Measurements from ENCODE around the gene DUSP3. TPM values are rescaled to one million over a fixed set of nuclear protein-coding genes. Genes with fewer than 3 reads are reported as not detected.
A peak's percentile ranks its signal among the peaks of the same experiment; 100 is the strongest.

The DUSP3 gene
- total and polyA plus RNA-seq, 2 of the 13 experiments (the other 11 are each of a cell fraction or from before 2014, with no cell fraction given): 60.0 to 71.5 TPM

DNA sequence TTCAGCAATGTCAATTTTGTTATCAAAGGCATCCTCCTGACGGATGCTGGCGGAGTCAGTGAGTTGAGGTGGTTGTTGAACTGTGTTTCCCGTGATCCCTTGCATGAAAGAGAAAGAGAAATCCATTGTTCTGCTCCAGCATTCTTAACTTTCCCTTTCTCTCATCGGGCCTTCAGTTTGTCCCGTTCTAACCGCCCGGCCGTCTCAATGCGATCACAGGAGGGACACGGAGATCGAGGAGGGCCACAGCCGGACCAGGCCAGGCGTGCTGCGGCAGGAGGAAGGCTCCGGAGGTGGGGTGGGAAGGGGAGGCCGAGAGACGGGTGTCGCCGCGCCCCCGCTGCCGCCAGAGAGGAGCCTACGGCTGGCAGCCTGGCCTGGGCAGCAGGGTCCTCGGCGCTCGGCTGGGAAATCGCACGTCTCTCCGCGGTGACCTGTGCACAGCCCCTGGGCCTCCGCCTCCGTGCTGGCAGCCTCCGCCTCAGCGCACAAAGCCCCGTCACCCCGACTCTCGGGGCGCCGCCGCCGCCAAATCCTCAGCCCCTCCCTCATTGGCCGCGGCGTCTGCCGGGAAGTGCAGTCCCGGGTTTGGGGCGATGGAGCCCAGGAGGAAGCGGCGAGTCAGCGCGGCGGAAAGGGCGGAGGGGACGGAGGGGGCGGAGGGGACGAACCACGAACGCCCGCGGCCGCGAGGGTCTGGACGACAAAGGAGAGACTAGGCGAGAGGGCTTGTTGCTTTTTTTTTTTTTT, 58.3 kb downstream of the DUSP3 start (continued):
- TF ChIP-seq, protein P1, sequence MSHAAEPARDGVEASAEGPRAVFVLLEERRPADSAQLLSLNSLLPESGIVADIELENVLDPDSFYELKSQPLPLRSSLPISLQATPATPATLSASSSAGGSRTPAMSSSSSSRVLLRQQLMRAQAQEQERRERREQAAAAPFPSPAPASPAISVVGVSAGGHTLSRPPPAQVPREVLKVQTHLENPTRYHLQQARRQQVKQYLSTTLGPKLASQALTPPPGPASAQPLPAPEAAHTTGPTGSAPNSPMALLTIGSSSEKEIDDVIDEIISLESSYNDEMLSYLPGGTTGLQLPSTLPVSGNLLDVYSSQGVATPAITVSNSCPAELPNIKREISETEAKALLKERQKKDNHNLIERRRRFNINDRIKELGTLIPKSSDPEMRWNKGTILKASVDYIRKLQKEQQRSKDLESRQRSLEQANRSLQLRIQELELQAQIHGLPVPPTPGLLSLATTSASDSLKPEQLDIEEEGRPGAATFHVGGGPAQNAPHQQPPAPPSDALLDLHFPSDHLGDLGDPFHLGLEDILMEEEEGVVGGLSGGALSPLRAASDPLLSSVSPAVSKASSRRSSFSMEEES (CRISPR knock-in tag; IDR thresholded peaks at IDR 0.05): no peak
- TF ChIP-seq ZNF891 (CRISPR knock-in tag; IDR thresholded peaks at IDR 0.05): no peak
- TF ChIP-seq TBL1XR1 (IDR thresholded peaks at IDR 0.05; ENCODE audit: borderline replicate concordance, low read length, partially characterized antibody): no peak
- no peak for TF ChIP-seq SMAD3 (CRISPR knock-in tag; IDR thresholded peaks at IDR 0.05)
- TF ChIP-seq RFXAP (CRISPR knock-in tag; IDR thresholded peaks at IDR 0.05; ENCODE audit: borderline replicate concordance): 0 out of 2 replicates have a peak, but pooled peaks have one; percentile 21
- TF ChIP-seq RXRB (CRISPR knock-in tag; IDR thresholded peaks at IDR 0.05; ENCODE audit: borderline replicate concordance): no peak; the same call in 1 of the 2 replicates
- TF ChIP-seq HIVEP1 (CRISPR knock-in tag; IDR thresholded peaks at IDR 0.05): peak; percentile 74
- TF ChIP-seq RAD21 (CRISPR knock-in tag; IDR thresholded peaks at IDR 0.05): peak; percentile 29; the same call in 1 of the 2 replicates
- no peak for TF ChIP-seq ZNF33A (CRISPR knock-in tag; IDR thresholded peaks at IDR 0.05; ENCODE audit: borderline replicate concordance)
- no peak for TF ChIP-seq ZNF160 (CRISPR knock-in tag; IDR thresholded peaks at IDR 0.05)
- peak; percentile 53; the same call in 1 of the 2 replicates for TF ChIP-seq TMF1 (CRISPR knock-in tag; IDR thresholded peaks at IDR 0.05; ENCODE audit: low read depth)
- TF ChIP-seq ZNF720 (CRISPR knock-in tag; IDR thresholded peaks at IDR 0.05): no peak
- no peak for TF ChIP-seq CEBPG (CRISPR knock-in tag; IDR thresholded peaks at IDR 0.05)
- TF ChIP-seq RBM22 (optimal IDR thresholded peaks at IDR 0.05; ENCODE audit: low read length): no peak
- TF ChIP-seq, protein P2, sequence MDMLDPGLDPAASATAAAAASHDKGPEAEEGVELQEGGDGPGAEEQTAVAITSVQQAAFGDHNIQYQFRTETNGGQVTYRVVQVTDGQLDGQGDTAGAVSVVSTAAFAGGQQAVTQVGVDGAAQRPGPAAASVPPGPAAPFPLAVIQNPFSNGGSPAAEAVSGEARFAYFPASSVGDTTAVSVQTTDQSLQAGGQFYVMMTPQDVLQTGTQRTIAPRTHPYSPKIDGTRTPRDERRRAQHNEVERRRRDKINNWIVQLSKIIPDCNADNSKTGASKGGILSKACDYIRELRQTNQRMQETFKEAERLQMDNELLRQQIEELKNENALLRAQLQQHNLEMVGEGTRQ (IDR thresholded peaks at IDR 0.05; ENCODE audit: low read depth, low read length): no peak
- TF ChIP-seq, protein P2 (CRISPR knock-in tag; IDR thresholded peaks at IDR 0.05; ENCODE audit: borderline replicate concordance): no peak
- 0 out of 2 replicates have a peak, but pooled peaks have one; percentile 47 for TF ChIP-seq ZNF557 (CRISPR knock-in tag; IDR thresholded peaks at IDR 0.05)
- peak; percentile 34; the same call in 1 of the 2 replicates for TF ChIP-seq HOXA9 (CRISPR knock-in tag; IDR thresholded peaks at IDR 0.05; ENCODE audit: borderline replicate concordance)
- TF ChIP-seq, protein P3, sequence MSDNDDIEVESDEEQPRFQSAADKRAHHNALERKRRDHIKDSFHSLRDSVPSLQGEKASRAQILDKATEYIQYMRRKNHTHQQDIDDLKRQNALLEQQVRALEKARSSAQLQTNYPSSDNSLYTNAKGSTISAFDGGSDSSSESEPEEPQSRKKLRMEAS (IDR thresholded peaks at IDR 0.05): peak; percentile 78
- TF ChIP-seq ZNF841 (CRISPR knock-in tag; IDR thresholded peaks at IDR 0.05; ENCODE audit: borderline replicate concordance): no peak
- peak; percentile 54; the same call in 1 of the 2 replicates for TF ChIP-seq KAT7 (CRISPR knock-in tag; IDR thresholded peaks at IDR 0.05; ENCODE audit: borderline replicate concordance)
- TF ChIP-seq HOXA5 (CRISPR knock-in tag; IDR thresholded peaks at IDR 0.05): no peak
- no peak for TF ChIP-seq TCF7 (IDR thresholded peaks at IDR 0.05; ENCODE audit: low read depth)
- no peak for TF ChIP-seq NFE2L1 (CRISPR knock-in tag; IDR thresholded peaks at IDR 0.05; ENCODE audit: borderline replicate concordance)
- TF ChIP-seq, protein P4, sequence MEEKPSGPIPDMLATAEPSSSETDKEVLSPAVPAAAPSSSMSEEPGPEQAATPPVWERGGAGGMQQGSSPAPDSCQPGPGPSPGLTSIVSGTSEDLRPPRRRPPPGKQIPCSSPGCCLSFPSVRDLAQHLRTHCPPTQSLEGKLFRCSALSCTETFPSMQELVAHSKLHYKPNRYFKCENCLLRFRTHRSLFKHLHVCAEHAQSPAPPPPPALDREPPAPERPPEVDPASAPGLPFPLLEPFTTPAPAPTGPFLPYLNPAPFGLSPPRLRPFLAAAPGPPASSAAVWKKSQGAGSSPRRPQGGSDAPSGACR (CRISPR knock-in tag; IDR thresholded peaks at IDR 0.05): peak; percentile 78; the same call in 1 of the 2 replicates
- peak; percentile 95 for TF ChIP-seq ZNF776 (CRISPR knock-in tag; IDR thresholded peaks at IDR 0.05)
- TF ChIP-seq MAFG (CRISPR knock-in tag; IDR thresholded peaks at IDR 0.05): no peak
- TF ChIP-seq MTA1 (CRISPR knock-in tag; IDR thresholded peaks at IDR 0.05; ENCODE audit: borderline replicate concordance): peak; percentile 87; the same call in 1 of the 2 replicates
